Glutamatergic neuron (in vitro differentiated cells): Measurements from ENCODE around the gene CORO2A. TPM values are rescaled to one million over a fixed set of nuclear protein-coding genes. Genes with fewer than 3 reads are reported as not detected.
A peak's percentile ranks its signal among the peaks of the same experiment; 100 is the strongest.

Source experiments
- DNase-seq: peaks from one replicate; pipeline ENCODE4 v3.0.0; 2022
- H3K27ac Mint-ChIP-seq: one replicate; pipeline ENCODE4 v1.8.0; 2020; ENCODE audit warnings: mild to moderate bottlenecking, mixed read lengths, inconsistent platforms; ENCODE audit not compliant: unreplicated experiment
- H3K27me3 Mint-ChIP-seq: one replicate; pipeline ENCODE4 v1.8.0; 2020; ENCODE audit warnings: mild to moderate bottlenecking, moderate library complexity, mixed read lengths, inconsistent platforms; ENCODE audit not compliant: unreplicated experiment
- H3K36me3 Mint-ChIP-seq: one replicate; pipeline ENCODE4 v1.8.0; 2020; ENCODE audit warnings: mild to moderate bottlenecking, mixed read lengths, inconsistent platforms; ENCODE audit not compliant: unreplicated experiment
- H3K4me1 Mint-ChIP-seq: one replicate; pipeline ENCODE4 v1.8.0; 2020; ENCODE audit warnings: mild to moderate bottlenecking, low read depth, mixed read lengths, inconsistent platforms; ENCODE audit not compliant: unreplicated experiment
- H3K4me3 Mint-ChIP-seq: one replicate; pipeline ENCODE4 v1.8.0; 2020; ENCODE audit warnings: mild to moderate bottlenecking, mixed read lengths, inconsistent platforms; ENCODE audit not compliant: unreplicated experiment
- H3K9me3 Mint-ChIP-seq: one replicate; pipeline ENCODE4 v1.8.0; 2020; ENCODE audit warnings: mild to moderate bottlenecking, moderate library complexity, mixed read lengths, inconsistent platforms; ENCODE audit not compliant: unreplicated experiment
- total RNA-seq: library from RNA; stranded (reverse); fragmentation: NEBNext Ultra II Directional; extraction: Animal tissue kit (Norgen Biotek cat#: 25700); gene quantifications from one replicate; pipeline ENCODE4 v1.2.1, GENCODE V29; 2021; ENCODE audit not compliant: unreplicated experiment
- TF ChIP-seq, protein P1 (sequence below): fragments of 200-600 bp; sonication (generic); IDR thresholded peaks from one replicate; pipeline ENCODE4 v1.5.0; 2021; ENCODE audit not compliant: partially characterized antibody, unreplicated experiment

Gene CORO2A
- total RNA-seq, 1 donor from 2014 or later = 23.9 TPM

DNA sequence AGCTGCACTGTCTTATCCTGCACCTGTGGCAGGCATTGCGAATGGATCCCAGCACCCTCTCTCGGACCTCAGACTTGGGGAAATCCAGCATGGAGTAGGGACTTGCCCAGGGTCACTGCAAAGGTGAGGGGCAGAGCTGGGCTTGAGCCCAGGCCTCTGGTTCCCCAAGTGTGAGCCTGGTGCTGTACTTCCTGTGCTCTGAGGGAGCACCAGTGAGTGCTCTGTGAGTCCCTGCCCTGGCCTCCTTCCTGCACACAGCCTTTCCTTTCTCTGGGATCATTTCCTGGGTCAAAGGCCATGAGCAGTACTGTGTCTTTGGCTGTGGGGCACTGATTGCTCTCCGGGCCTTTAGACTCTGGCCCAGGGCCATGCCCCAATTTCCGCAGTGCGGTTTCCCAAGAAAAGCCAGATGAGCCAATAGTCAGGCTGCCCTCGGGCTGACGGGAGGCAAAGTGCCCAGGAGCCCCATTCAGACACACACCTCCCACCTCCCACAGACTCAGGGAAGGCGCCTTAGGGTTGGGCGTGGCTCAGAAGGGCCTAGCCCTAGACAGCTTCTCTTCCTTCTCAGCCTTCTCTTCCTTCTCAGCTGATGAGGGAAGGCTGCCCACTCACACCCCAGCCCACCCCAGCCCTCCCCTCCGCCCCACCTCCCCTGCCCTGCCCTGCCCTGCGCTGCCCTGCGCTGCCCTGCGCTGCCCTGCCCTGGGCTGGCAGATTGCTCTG is 50.1 kb downstream of the CORO2A start:
- TF ChIP-seq, protein P1, sequence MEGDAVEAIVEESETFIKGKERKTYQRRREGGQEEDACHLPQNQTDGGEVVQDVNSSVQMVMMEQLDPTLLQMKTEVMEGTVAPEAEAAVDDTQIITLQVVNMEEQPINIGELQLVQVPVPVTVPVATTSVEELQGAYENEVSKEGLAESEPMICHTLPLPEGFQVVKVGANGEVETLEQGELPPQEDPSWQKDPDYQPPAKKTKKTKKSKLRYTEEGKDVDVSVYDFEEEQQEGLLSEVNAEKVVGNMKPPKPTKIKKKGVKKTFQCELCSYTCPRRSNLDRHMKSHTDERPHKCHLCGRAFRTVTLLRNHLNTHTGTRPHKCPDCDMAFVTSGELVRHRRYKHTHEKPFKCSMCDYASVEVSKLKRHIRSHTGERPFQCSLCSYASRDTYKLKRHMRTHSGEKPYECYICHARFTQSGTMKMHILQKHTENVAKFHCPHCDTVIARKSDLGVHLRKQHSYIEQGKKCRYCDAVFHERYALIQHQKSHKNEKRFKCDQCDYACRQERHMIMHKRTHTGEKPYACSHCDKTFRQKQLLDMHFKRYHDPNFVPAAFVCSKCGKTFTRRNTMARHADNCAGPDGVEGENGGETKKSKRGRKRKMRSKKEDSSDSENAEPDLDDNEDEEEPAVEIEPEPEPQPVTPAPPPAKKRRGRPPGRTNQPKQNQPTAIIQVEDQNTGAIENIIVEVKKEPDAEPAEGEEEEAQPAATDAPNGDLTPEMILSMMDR = no peak
- peak; percentile 2 for DNase-seq
- peaks cover 8% of the 10 kb centered on the region for H3K4me1 Mint-ChIP-seq
- peak overlapping the region; percentile 8 for H3K27ac Mint-ChIP-seq
- no peak overlapping the region for H3K4me3 Mint-ChIP-seq
- peaks cover 4% of the 10 kb centered on the region for H3K27me3 Mint-ChIP-seq
- H3K36me3 Mint-ChIP-seq = no peaks in the 10 kb centered on the region
- peaks cover 4% of the 10 kb centered on the region for H3K9me3 Mint-ChIP-seq

DNA sequence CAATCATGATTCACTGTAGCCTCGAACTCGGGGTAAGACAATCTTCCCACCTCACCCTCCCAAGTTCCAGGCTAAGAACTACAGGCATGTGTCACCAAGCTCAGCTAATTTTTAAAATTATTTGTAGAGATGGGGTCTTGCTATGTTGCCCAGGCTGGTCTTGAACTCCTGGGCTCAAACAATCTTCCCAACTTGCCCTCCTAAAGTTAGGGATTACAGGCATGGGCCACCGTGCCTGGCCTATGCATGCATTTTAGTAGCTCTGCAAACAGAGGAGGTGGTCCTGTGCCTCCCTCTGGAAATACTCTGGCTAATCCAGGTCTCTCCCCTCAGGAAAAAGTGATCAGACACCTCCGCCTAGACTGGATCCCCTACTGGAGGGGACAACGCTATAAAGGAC is 51.9 kb downstream of the CORO2A start:
- Mint-ChIP-seq H3K4me1 (peaks cover 5% of the 10 kb centered on the region), H3K4me3 (no peak overlapping the region), H3K9me3 (peaks cover 4% of the 10 kb centered on the region), H3K27me3 (peaks cover 6% of the 10 kb centered on the region), H3K36me3 (no peaks in the 10 kb centered on the region), H3K27ac (no peak overlapping the region)
- DNase-seq = no peak
- TF ChIP-seq, protein P1 = no peak

- TF ChIP-seq, protein P1 = no peak
- Mint-ChIP-seq H3K36me3 (no peaks in the 10 kb centered on the region), H3K4me1 (peaks cover 10% of the 10 kb centered on the region), H3K4me3 (no peak overlapping the region), H3K27ac (no peak overlapping the region), H3K9me3 (peaks cover 3% of the 10 kb centered on the region), H3K27me3 (peaks cover 4% of the 10 kb centered on the region)
- no peak for DNase-seq
Observed at GRCh38 chr9:98136489-98136888, 55.9 kb downstream of the CORO2A start.

DNA sequence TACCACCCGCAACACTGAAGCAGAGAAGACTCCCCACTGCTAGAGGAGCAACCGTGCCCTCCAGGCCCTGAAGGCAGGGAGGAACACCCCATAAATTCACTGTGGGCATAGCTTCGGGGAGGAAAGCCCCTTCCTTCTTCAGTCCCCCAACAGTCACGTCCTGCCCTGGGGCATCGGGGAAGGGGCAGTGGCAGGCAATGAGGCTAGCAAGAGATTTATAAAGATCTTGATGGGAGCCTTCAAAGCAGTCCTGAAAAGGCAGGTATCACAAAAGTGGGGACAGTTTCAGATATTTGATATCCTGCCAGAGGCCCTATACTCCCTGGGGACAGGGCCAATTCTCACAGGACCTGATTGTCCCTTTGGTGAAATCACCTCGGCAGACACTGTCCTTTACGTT is 56.5 kb downstream of the CORO2A start:
- H3K27me3 Mint-ChIP-seq = peaks cover 4% of the 10 kb centered on the region
- peaks cover 10% of the 10 kb centered on the region for H3K4me1 Mint-ChIP-seq
- H3K36me3 Mint-ChIP-seq = no peaks in the 10 kb centered on the region
- no peak overlapping the region for H3K27ac Mint-ChIP-seq
- H3K4me3 Mint-ChIP-seq = no peak overlapping the region
- TF ChIP-seq, protein P1 = no peak
- H3K9me3 Mint-ChIP-seq = peaks cover 3% of the 10 kb centered on the region
- DNase-seq = no peak

- no peaks in the 10 kb centered on the region for H3K36me3 Mint-ChIP-seq
- H3K27ac Mint-ChIP-seq = no peak overlapping the region
- peaks cover 3% of the 10 kb centered on the region for H3K9me3 Mint-ChIP-seq
- TF ChIP-seq, protein P1 = no peak
- H3K4me1 Mint-ChIP-seq = peaks cover 10% of the 10 kb centered on the region
- H3K27me3 Mint-ChIP-seq = peaks cover 4% of the 10 kb centered on the region
- no peak overlapping the region for H3K4me3 Mint-ChIP-seq
- no peak for DNase-seq
Observed at GRCh38 chr9:98135558-98135934, 56.9 kb downstream of the CORO2A start.
